CD8-positive, alpha-beta memory T cell (primary cell): ENCODE measurements around the gene ZCCHC7. TPM values are rescaled to one million over a fixed set of nuclear protein-coding genes. Genes with fewer than 3 reads are reported as not detected.
"Not testable (repeated sequence)": the region's sequence is repeated elsewhere in the genome, so short reads cannot be mapped to it uniquely, and the experiment has no call there.

Source experiments
- CTCF ChIA-PET: fragments of 350-600 bp; sonication (Branson Sonifier 250); formaldehyde crosslinking; loops from one replicate; lab custom pipeline; 2021; ENCODE audit warnings: antibody characterized with exemption; lab: Charles Lee
- POLR2A ChIA-PET: fragments of 350-600 bp; sonication (Branson Sonifier 250); formaldehyde crosslinking; loops from one replicate; lab custom pipeline; 2021; ENCODE audit warnings: antibody characterized with exemption; lab: Charles Lee
- DNase-seq, 5 donors: peaks; one replicate each; pipeline versions ENCODE4 v3.0.0 to v3.0.0-alpha.2; 2020 to 2022; ENCODE audit warnings: mixed read lengths in 1 of 5
- H3K27ac ChIP-seq: one replicate; pipeline ENCODE4 v1.7.0; 2013; ENCODE audit warnings: low read depth, mild to moderate bottlenecking, low read length, moderate library complexity
- H3K27me3 ChIP-seq: 2 replicates; pipeline ENCODE4 v1.7.0; 2013; ENCODE audit warnings: low read length, mild to moderate bottlenecking; ENCODE audit not compliant: insufficient read depth, poor library complexity, severe bottlenecking
- H3K36me3 ChIP-seq: 2 replicates; pipeline ENCODE4 v1.7.0; 2013; ENCODE audit warnings: mild to moderate bottlenecking, low read length, moderate library complexity; ENCODE audit not compliant: insufficient read depth
- H3K4me1 ChIP-seq: 2 replicates; pipeline ENCODE4 v1.7.0; 2013; ENCODE audit warnings: mild to moderate bottlenecking, low read length, moderate library complexity; ENCODE audit not compliant: insufficient read depth
- H3K4me3 ChIP-seq: 2 replicates; pipeline ENCODE4 v1.7.0; 2013; ENCODE audit warnings: mild to moderate bottlenecking, low read length
- H3K9me3 ChIP-seq: 2 replicates; pipeline ENCODE4 v1.7.0; 2013; ENCODE audit warnings: mild to moderate bottlenecking, low read length
- H3K27ac Mint-ChIP-seq, 8 donors: one replicate each; pipeline ENCODE4 v1.8.0; 2020 to 2021; ENCODE audit warnings: mixed read lengths in 8 of 8, mild to moderate bottlenecking in 6 of 8, inconsistent platforms in 3 of 8, moderate library complexity in 3 of 8
- H3K27me3 Mint-ChIP-seq, 2 donors: one replicate each; pipeline ENCODE4 v1.8.0; 2020 to 2021; ENCODE audit warnings: mixed read lengths in 2 of 2, mild to moderate bottlenecking in 1 of 2, moderate library complexity in 1 of 2
- H3K36me3 Mint-ChIP-seq, 3 donors: one replicate each; pipeline ENCODE4 v1.8.0; 2020 to 2021; ENCODE audit warnings: mixed read lengths in 3 of 3, inconsistent platforms in 1 of 3, mild to moderate bottlenecking in 1 of 3
- H3K4me1 Mint-ChIP-seq, 3 donors: one replicate each; pipeline ENCODE4 v1.8.0; 2020 to 2021; ENCODE audit warnings: mixed read lengths in 3 of 3, inconsistent platforms in 1 of 3, mild to moderate bottlenecking in 1 of 3
- H3K4me3 Mint-ChIP-seq, 7 donors: one replicate each; pipeline ENCODE4 v1.8.0; 2020 to 2021; ENCODE audit warnings: mixed read lengths in 7 of 7, mild to moderate bottlenecking in 6 of 7, moderate library complexity in 4 of 7, inconsistent platforms in 2 of 7
- H3K9me3 Mint-ChIP-seq, 5 donors: one replicate each; pipeline ENCODE4 v1.8.0; 2020 to 2022; ENCODE audit warnings: mixed read lengths in 5 of 5, mild to moderate bottlenecking in 3 of 5, moderate library complexity in 2 of 5, inconsistent platforms in 1 of 5
- polyA plus RNA-seq: library from polyadenylated mRNA; unstranded; fragments of 300-500 nt; fragmentation: Illumina TruSeq; gene quantifications from one replicate; pipeline ENCODE4 v1.2.3, GENCODE V29; 2021
- total RNA-seq, 2 experiments: library from RNA; stranded (reverse); gene quantifications; one replicate each; pipeline ENCODE4 v1.2.3, GENCODE V29; 2021

ZCCHC7 gene
- total and polyA plus RNA-seq, 3 experiments from 2014 or later, result 25.6 to 35.2 (median 27.1) TPM

- no peak for DNase-seq
- H3K4me3 Mint-ChIP-seq, result no peak overlapping the region
- H3K36me3 Mint-ChIP-seq, result peaks cover 0 to 21% (median 4%) of the 10 kb centered on the region in 3 donors
- Histone ChIP-seq H3K9me3 (no peaks in the 10 kb centered on the region), H3K4me3 (no peak overlapping the region), H3K27ac (no peak overlapping the region), H3K27me3 (no peaks in the 10 kb centered on the region), H3K36me3 (no peaks in the 10 kb centered on the region), H3K4me1 (peaks cover 17% of the 10 kb centered on the region)
- H3K27ac Mint-ChIP-seq, result no peak overlapping the region
- H3K27me3 Mint-ChIP-seq, result peaks cover 3 to 17% of the 10 kb centered on the region in 2 donors
- ChIA-PET POLR2A (no interaction called here), CTCF (no interaction called here)
- peaks cover 19 to 20% (median 19%) of the 10 kb centered on the region in 3 donors for H3K4me1 Mint-ChIP-seq
- H3K9me3 Mint-ChIP-seq, result peaks cover 0 to 5% (median 0%) of the 10 kb centered on the region in 5 donors
Measured at GRCh38 chr9:37104183-37104889, 16.0 kb upstream of the ZCCHC7 start.

- peaks cover 3 to 17% of the 10 kb centered on the region in 2 donors for H3K27me3 Mint-ChIP-seq
- no peak overlapping the region for H3K27ac Mint-ChIP-seq
- DNase-seq, result no peak
- CTCF ChIA-PET, result no interaction called here
- Histone ChIP-seq H3K27ac (no peak overlapping the region), H3K9me3 (no peaks in the 10 kb centered on the region), H3K36me3 (no peaks in the 10 kb centered on the region), H3K4me3 (no peak overlapping the region), H3K27me3 (no peaks in the 10 kb centered on the region), H3K4me1 (peaks cover 17% of the 10 kb centered on the region)
- peaks cover 0 to 5% (median 2%) of the 10 kb centered on the region in 5 donors for H3K9me3 Mint-ChIP-seq
- no peak overlapping the region for H3K4me3 Mint-ChIP-seq
- peaks cover 0 to 21% (median 4%) of the 10 kb centered on the region in 3 donors for H3K36me3 Mint-ChIP-seq
- POLR2A ChIA-PET, result no interaction called here
- peaks cover 19 to 20% (median 19%) of the 10 kb centered on the region in 3 donors for H3K4me1 Mint-ChIP-seq
Measured at GRCh38 chr9:37105234-37105633, 15.1 kb upstream of the ZCCHC7 start.

GRCh38 chr9:37107701-37108100 lies 12.7 kb upstream of the ZCCHC7 start:
- CTCF ChIA-PET, result no interaction called here
- peak overlapping the region in 3 of 8 donors; percentile 57 to 75 (median 71) for H3K27ac Mint-ChIP-seq

GRCh38 chr9:37114442-37114841 lies 5.9 kb upstream of the ZCCHC7 start:
- H3K27ac Mint-ChIP-seq, DNase-seq, H3K27ac ChIP-seq, POLR2A ChIA-PET, H3K4me1 ChIP-seq, H3K27me3 Mint-ChIP-seq, H3K4me3 ChIP-seq, H3K36me3 ChIP-seq, H3K4me1 Mint-ChIP-seq, CTCF ChIA-PET, H3K9me3 ChIP-seq, H3K9me3 Mint-ChIP-seq, H3K27me3 ChIP-seq, H3K36me3 Mint-ChIP-seq, H3K4me3 Mint-ChIP-seq: not testable (repeated sequence)

More at GRCh38 chr9:37107701-37108100, 12.7 kb upstream of the ZCCHC7 start:
- H3K36me3 Mint-ChIP-seq, result peaks cover 0 to 21% (median 4%) of the 10 kb centered on the region in 3 donors
- POLR2A ChIA-PET, result interaction anchor here (1.0 kb wide), 1 partner anchor 12 kb away, joined by 7 read pairs; the partner anchor contains the start of gene ZCCHC7
- H3K4me1 ChIP-seq, result peaks cover 17% of the 10 kb centered on the region
- no peaks in the 10 kb centered on the region for H3K9me3 ChIP-seq
- H3K27me3 Mint-ChIP-seq, result peaks cover 3 to 17% of the 10 kb centered on the region in 2 donors
- H3K27me3 ChIP-seq, result no peaks in the 10 kb centered on the region
- H3K4me1 Mint-ChIP-seq, result peaks cover 19 to 22% (median 20%) of the 10 kb centered on the region in 3 donors
- no peak for DNase-seq
- H3K9me3 Mint-ChIP-seq, result peaks cover 0 to 5% (median 2%) of the 10 kb centered on the region in 5 donors
- H3K4me3 ChIP-seq, result no peak overlapping the region
- peak overlapping the region in 6 of 7 donors; percentile 61 to 78 (median 71) for H3K4me3 Mint-ChIP-seq
- no peak overlapping the region for H3K27ac ChIP-seq
- no peaks in the 10 kb centered on the region for H3K36me3 ChIP-seq

- CTCF ChIA-PET, result interaction anchor here (3.3 kb wide), 1 partner anchor 38 kb away, joined by 10 read pairs; no protein-coding TSS in a partner anchor
- no peak overlapping the region for H3K4me3 ChIP-seq
- no peaks in the 10 kb centered on the region for H3K36me3 ChIP-seq
- peaks cover 26 to 31% (median 28%) of the 10 kb centered on the region in 3 donors for H3K4me1 Mint-ChIP-seq
- H3K9me3 Mint-ChIP-seq, result peaks cover 0 to 3% (median 0%) of the 10 kb centered on the region in 5 donors
- no peak overlapping the region for H3K27ac ChIP-seq
- no peaks in the 10 kb centered on the region for H3K9me3 ChIP-seq
- peak overlapping the region in 1 of 8 donors; percentile 69 for H3K27ac Mint-ChIP-seq
- H3K4me3 Mint-ChIP-seq, result peak overlapping the region in 1 of 7 donors; percentile 65
- H3K4me1 ChIP-seq, result peaks cover 23% of the 10 kb centered on the region
- DNase-seq, result no peak
- POLR2A ChIA-PET, result interaction anchor here (0.8 kb wide), 1 partner anchor 39 kb away, joined by 3 read pairs; no protein-coding TSS in a partner anchor
- H3K27me3 Mint-ChIP-seq, result peaks cover 0 to 3% of the 10 kb centered on the region in 2 donors
- no peaks in the 10 kb centered on the region for H3K27me3 ChIP-seq
- H3K36me3 Mint-ChIP-seq, result peaks cover 0 to 12% (median 0%) of the 10 kb centered on the region in 3 donors
Measured at GRCh38 chr9:37117956-37118355, 2.4 kb upstream of the ZCCHC7 start.

GRCh38 chr9:37119360-37119759 lies 1.0 kb upstream of the ZCCHC7 start:
- peaks cover 34 to 45% (median 42%) of the 10 kb centered on the region in 3 donors for H3K4me1 Mint-ChIP-seq
- peak overlapping the region; percentile 98 for H3K27ac ChIP-seq
- H3K27me3 Mint-ChIP-seq, result no peaks in the 10 kb centered on the region
- H3K27ac Mint-ChIP-seq, result peak overlapping the region in 4 of 8 donors; percentile 97 to 99 (median 98)
- H3K4me1 ChIP-seq, result peaks cover 31% of the 10 kb centered on the region
- H3K36me3 ChIP-seq, result no peaks in the 10 kb centered on the region
- H3K27me3 ChIP-seq, result no peaks in the 10 kb centered on the region
- H3K4me3 ChIP-seq, result no peak overlapping the region
- H3K36me3 Mint-ChIP-seq, result peaks cover 0 to 13% (median 0%) of the 10 kb centered on the region in 3 donors
- DNase-seq, result no peak
- POLR2A ChIA-PET, result interaction anchor here (0.6 to 2.6 kb wide), 6 partner anchors 10 to 346 kb away, joined by 4 to 31 read pairs (median 8); partner anchors contain the start of gene ZBTB5
- H3K4me3 Mint-ChIP-seq, result peak overlapping the region; percentile 35 to 100 (median 98)
- CTCF ChIA-PET, result interaction anchor here (0.7 to 3.3 kb wide), 8 partner anchors 10 to 247 kb away, joined by 3 to 10 read pairs (median 4); no protein-coding TSS in a partner anchor
- H3K9me3 Mint-ChIP-seq, result peaks cover 0 to 3% (median 0%) of the 10 kb centered on the region in 5 donors
- H3K9me3 ChIP-seq, result no peaks in the 10 kb centered on the region

- peaks cover 37 to 50% (median 49%) of the 10 kb centered on the region in 3 donors for H3K4me1 Mint-ChIP-seq
- H3K36me3 ChIP-seq, H3K9me3 Mint-ChIP-seq, H3K27me3 Mint-ChIP-seq, H3K9me3 ChIP-seq, H3K27me3 ChIP-seq, DNase-seq: not testable (repeated sequence)
- peak overlapping the region; percentile 98 for H3K27ac ChIP-seq
- peak overlapping the region; percentile 91 to 100 (median 98) for H3K4me3 Mint-ChIP-seq
- ChIA-PET CTCF (interaction anchor here (0.7 to 3.3 kb wide), 8 partner anchors 12 to 294 kb away, joined by 3 to 10 read pairs (median 4); no protein-coding TSS in a partner anchor), POLR2A (interaction anchor here (0.6 to 2.6 kb wide), 9 partner anchors 11 to 471 kb away, joined by 3 to 31 read pairs (median 4); partner anchors contain the start of genes TOMM5 and ZBTB5)
- peaks cover 0 to 15% (median 0%) of the 10 kb centered on the region in 3 donors for H3K36me3 Mint-ChIP-seq
- H3K4me1 ChIP-seq, result peaks cover 42% of the 10 kb centered on the region
- H3K4me3 ChIP-seq, result peak overlapping the region; percentile 85
- peak overlapping the region; percentile 96 to 99 (median 99) for H3K27ac Mint-ChIP-seq
Measured at GRCh38 chr9:37120843-37121335, 515 bp downstream of the ZCCHC7 start.
